Astrocyte (in vitro differentiated cells and primary cell): ENCODE data around the gene KRTAP20-4. TPM values are rescaled to one million over a fixed set of nuclear protein-coding genes. Genes with fewer than 3 reads are reported as not detected.

Experiments used
- DNase-seq: peaks from one replicate; pipeline ENCODE4 v3.0.0-alpha.2; 2010; ENCODE audit warnings: low read depth
- FAIRE-seq: peaks from 2 replicates; lab custom pipeline; 2011; peaks lifted over from hg19 to GRCh38; lab: Jason Lieb, UNC
- H2AFZ ChIP-seq: 2 replicates; pipeline ENCODE4 v1.6.0; 2012; ENCODE audit warnings: low read depth, low read length, inconsistent platforms
- H3K27ac ChIP-seq: 2 replicates; pipeline ENCODE4 v1.5.1; 2011; ENCODE audit warnings: low read depth, low read length, inconsistent platforms
- H3K27me3 ChIP-seq: 2 replicates; pipeline ENCODE4 v1.6.0; 2011; ENCODE audit warnings: low read length, inconsistent platforms; ENCODE audit not compliant: insufficient read depth
- H3K36me3 ChIP-seq: 2 replicates; pipeline ENCODE4 v1.5.1; 2011; ENCODE audit warnings: low read length, inconsistent platforms; ENCODE audit not compliant: insufficient read depth
- H3K4me1 ChIP-seq: 2 replicates; pipeline ENCODE4 v1.5.1; 2011; ENCODE audit warnings: low read length, inconsistent platforms; ENCODE audit not compliant: insufficient read depth
- H3K4me2 ChIP-seq: 2 replicates; pipeline ENCODE4 v1.6.0; 2012; ENCODE audit warnings: low read length, inconsistent platforms
- H3K4me3 ChIP-seq: 2 replicates; pipeline ENCODE4 v1.5.1; 2011; ENCODE audit warnings: low read depth, mild to moderate bottlenecking, low read length, inconsistent platforms; ENCODE audit not compliant: insufficient read depth
- H3K79me2 ChIP-seq: 2 replicates; pipeline ENCODE4 v1.6.0; 2012; ENCODE audit warnings: mild to moderate bottlenecking, low read length, inconsistent platforms; ENCODE audit not compliant: insufficient read depth
- H3K9ac ChIP-seq: 2 replicates; pipeline ENCODE4 v1.6.0; 2012; ENCODE audit warnings: mild to moderate bottlenecking, low read length, inconsistent platforms
- H3K9me3 ChIP-seq: 2 replicates; pipeline ENCODE4 v1.5.1; 2012; ENCODE audit warnings: low read depth, mild to moderate bottlenecking, low read length, inconsistent platforms; ENCODE audit not compliant: insufficient read depth
- H4K20me1 ChIP-seq: 2 replicates; pipeline ENCODE4 v1.6.0; 2012; ENCODE audit warnings: low read length, inconsistent platforms; ENCODE audit not compliant: insufficient read depth
- H3K27ac Mint-ChIP-seq: one replicate; pipeline ENCODE4 v1.8.0; 2021; ENCODE audit warnings: mild to moderate bottlenecking, mixed read lengths; ENCODE audit not compliant: unreplicated experiment
- H3K27me3 Mint-ChIP-seq: one replicate; pipeline ENCODE4 v1.8.0; 2021; ENCODE audit warnings: low read depth, mixed read lengths; ENCODE audit not compliant: unreplicated experiment
- H3K36me3 Mint-ChIP-seq: one replicate; pipeline ENCODE4 v1.8.0; 2021; ENCODE audit warnings: low read depth, mixed read lengths; ENCODE audit not compliant: unreplicated experiment
- H3K4me1 Mint-ChIP-seq: one replicate; pipeline ENCODE4 v1.8.0; 2021; ENCODE audit warnings: low read depth, mixed read lengths; ENCODE audit not compliant: unreplicated experiment
- H3K4me3 Mint-ChIP-seq: one replicate; pipeline ENCODE4 v1.8.0; 2021; ENCODE audit warnings: mild to moderate bottlenecking, moderate library complexity, mixed read lengths; ENCODE audit not compliant: unreplicated experiment
- H3K9me3 Mint-ChIP-seq: one replicate; pipeline ENCODE4 v1.8.0; 2021; ENCODE audit warnings: mild to moderate bottlenecking, mixed read lengths; ENCODE audit not compliant: unreplicated experiment
- CTCF ChIP-seq: IDR thresholded peaks from 2 replicates; pipeline ENCODE4 v1.5.1; 2011; ENCODE audit warnings: low read depth, mild to moderate bottlenecking, inconsistent platforms, low read length, moderate library complexity; ENCODE audit not compliant: insufficient read depth
- EZH2 ChIP-seq: IDR thresholded peaks from 2 replicates; pipeline ENCODE4 v1.6.1; 2012; ENCODE audit warnings: mild to moderate bottlenecking, low read length, inconsistent platforms; ENCODE audit not compliant: insufficient read depth
- total RNA-seq: library from RNA; stranded (reverse); gene quantifications from 2 replicates; pipeline ENCODE4 v1.2.1, GENCODE V29; 2021

KRTAP20-4 gene
- total RNA-seq, 1 donor from 2014 or later: not detected

GRCh38 chr21:30592140-30592539 is 28.3 kb upstream of the KRTAP20-4 start, which contains the start of gene KRTAP6-3:
Gene KRTAP6-3 (plus strand): TSS chr21:30592440. CDS start chr21:30592446, 6 bp downstream.
- Histone ChIP-seq H3K4me1 (no peaks in the 10 kb centered on the region), H3K9ac (no peak within 1 kb of the TSS), H3K36me3 (no peaks in the 10 kb centered on the region), H3K27me3 (no peaks in the 10 kb centered on the region), H3K79me2 (no peaks in the 10 kb centered on the region), H3K4me3 (no peak within 1 kb of the TSS), H3K27ac (no peak within 1 kb of the TSS), H2AFZ (no peak within 1 kb of the TSS), H4K20me1 (no peaks in the 10 kb centered on the region), H3K4me2 (no peak within 1 kb of the TSS), H3K9me3 (peaks cover 3% of the 10 kb centered on the region)
- DNase-seq: no peak
- TF ChIP-seq EZH2 (no peak), CTCF (no peak)
- H3K36me3 Mint-ChIP-seq: no peaks in the 10 kb centered on the region
- FAIRE-seq: no peak
- no peak within 1 kb of the TSS for H3K4me3 Mint-ChIP-seq
- H3K4me1 Mint-ChIP-seq: no peaks in the 10 kb centered on the region
- H3K9me3 Mint-ChIP-seq: no peaks in the 10 kb centered on the region
- no peak within 1 kb of the TSS for H3K27ac Mint-ChIP-seq
- no peaks in the 10 kb centered on the region for H3K27me3 Mint-ChIP-seq

DNA sequence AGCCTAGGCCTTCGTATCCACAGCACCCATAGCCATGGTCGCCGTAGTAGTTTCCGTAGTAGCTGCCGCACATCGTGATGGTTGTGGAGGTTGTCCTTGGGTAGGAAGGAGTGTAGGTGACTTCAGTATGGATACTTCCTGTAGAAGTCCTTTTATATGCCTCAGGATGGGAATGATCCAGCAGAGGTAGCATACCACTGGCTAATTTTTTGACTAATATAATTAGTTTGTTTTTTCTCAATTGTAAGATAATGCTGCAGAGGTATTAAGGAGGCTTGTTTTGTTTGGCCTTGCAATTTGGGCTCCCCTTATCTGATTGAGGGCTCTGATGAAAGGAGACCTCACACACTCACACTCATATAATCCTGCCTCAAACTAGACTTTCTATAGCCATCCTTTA is 21.6 kb upstream of the KRTAP20-4 start, which contains the start of gene KRTAP6-2:
Gene KRTAP6-2 (minus strand): TSS at position 101 of the 400 bp plus-strand sequence. CDS start 28 bp downstream, at position 73.
- Histone ChIP-seq H3K9ac (no peak within 1 kb of the TSS), H3K79me2 (no peaks in the 10 kb centered on the region), H3K4me1 (no peaks in the 10 kb centered on the region), H3K4me3 (no peak within 1 kb of the TSS), H2AFZ (no peak within 1 kb of the TSS), H3K9me3 (peaks cover 6% of the 10 kb centered on the region), H3K27me3 (no peaks in the 10 kb centered on the region), H3K36me3 (no peaks in the 10 kb centered on the region), H3K27ac (no peak within 1 kb of the TSS), H3K4me2 (no peak within 1 kb of the TSS), H4K20me1 (no peaks in the 10 kb centered on the region)
- FAIRE-seq (no peak), DNase-seq (no peak)
- Mint-ChIP-seq H3K4me3 (no peak within 1 kb of the TSS), H3K9me3 (no peaks in the 10 kb centered on the region), H3K27me3 (no peaks in the 10 kb centered on the region), H3K36me3 (no peaks in the 10 kb centered on the region), H3K4me1 (no peaks in the 10 kb centered on the region), H3K27ac (no peak within 1 kb of the TSS)
- TF ChIP-seq CTCF: no peak
- TF ChIP-seq EZH2: no peak

GRCh38 chr21:30600787-30601186 is 19.6 kb upstream of the KRTAP20-4 start, which contains the start of gene KRTAP22-1:
Gene KRTAP22-1 (plus strand): TSS chr21:30601087.
- Mint-ChIP-seq H3K4me3 (no peak within 1 kb of the TSS), H3K27ac (no peak within 1 kb of the TSS), H3K9me3 (no peaks in the 10 kb centered on the region), H3K36me3 (no peaks in the 10 kb centered on the region), H3K27me3 (no peaks in the 10 kb centered on the region), H3K4me1 (no peaks in the 10 kb centered on the region)
- Histone ChIP-seq H3K27me3 (no peaks in the 10 kb centered on the region), H3K9me3 (peaks cover 6% of the 10 kb centered on the region), H3K27ac (no peak within 1 kb of the TSS), H3K4me2 (no peak within 1 kb of the TSS), H4K20me1 (no peaks in the 10 kb centered on the region), H3K9ac (no peak within 1 kb of the TSS), H3K4me3 (no peak within 1 kb of the TSS), H3K79me2 (no peaks in the 10 kb centered on the region), H2AFZ (no peak within 1 kb of the TSS), H3K36me3 (no peaks in the 10 kb centered on the region), H3K4me1 (no peaks in the 10 kb centered on the region)
- TF ChIP-seq CTCF (no peak), EZH2 (no peak)
- DNase-seq (no peak), FAIRE-seq (no peak)
